GM12892 (cell line): ENCODE measurements around the gene WWC2.
"Not testable (repeated sequence)": the region's sequence is repeated elsewhere in the genome, so short reads cannot be mapped to it uniquely, and the experiment has no call there.

Experiments used
- DNase-seq: peaks from one replicate; pipeline ENCODE4 v3.0.0; 2011; ENCODE audit not compliant: insufficient read length
- FAIRE-seq: peaks from 2 replicates; lab custom pipeline; 2011; peaks lifted over from hg19 to GRCh38; lab: Jason Lieb, UNC
- POLR2A ChIP-seq: IDR thresholded peaks from 2 replicates; pipeline ENCODE4 v1.6.1; 2011; ENCODE audit warnings: low read depth, low read length, control low read depth
- POLR2AphosphoS5 ChIP-seq: IDR thresholded peaks from 2 replicates; pipeline ENCODE4 v1.6.1; 2011; ENCODE audit warnings: low read depth, low read length, control low read depth
- TAF1 ChIP-seq: IDR thresholded peaks from 2 replicates; pipeline ENCODE4 v1.6.1; 2011; ENCODE audit warnings: low read depth, mild to moderate bottlenecking, control low read depth, low read length, borderline replicate concordance

WWC2 gene

DNA sequence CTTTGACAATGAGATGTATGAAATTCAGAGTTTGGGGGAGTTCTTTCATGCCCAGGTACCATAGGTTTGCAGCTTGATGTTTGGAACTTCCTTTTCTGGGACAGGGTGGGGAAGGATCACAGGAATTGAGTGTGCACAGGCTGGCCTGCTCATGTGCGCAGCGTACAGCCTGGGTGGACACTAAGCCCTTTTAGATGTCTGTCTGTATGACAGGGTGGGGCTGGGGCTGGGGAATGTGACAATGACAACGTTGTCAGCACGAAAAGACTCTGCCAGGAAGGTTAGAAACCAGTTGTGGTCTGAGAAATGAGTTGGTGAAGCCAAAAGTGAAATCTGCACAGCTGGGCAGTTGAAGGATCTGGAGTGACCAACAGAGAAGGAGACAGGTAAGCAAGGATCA lies 47.4 kb downstream of the WWC2 start:
- TF ChIP-seq POLR2AphosphoS5 = no peak
- TF ChIP-seq TAF1 = no peak
- no peak for TF ChIP-seq POLR2A
- no peak for DNase-seq
- FAIRE-seq = no peak

DNA sequence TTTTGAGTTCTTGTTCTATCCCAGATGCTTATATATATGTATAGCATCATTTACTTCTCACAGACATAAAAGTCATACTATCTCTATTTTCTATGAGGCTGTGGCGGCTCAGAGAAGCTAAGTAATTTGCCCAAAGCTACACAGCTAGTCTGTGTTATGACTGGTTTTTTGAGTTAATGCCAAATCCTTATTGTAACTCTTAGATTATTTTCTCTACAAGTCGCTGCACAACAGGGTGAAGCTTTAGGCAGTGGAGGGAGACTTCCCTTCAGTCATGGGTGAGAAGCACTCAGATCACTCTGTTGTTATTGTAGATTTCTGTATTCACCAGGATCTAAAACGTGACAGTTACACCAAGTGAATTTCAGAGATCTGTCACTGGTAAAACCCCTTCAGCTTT lies 48.1 kb downstream of the WWC2 start:
- DNase-seq (no peak), FAIRE-seq (no peak)
- TF ChIP-seq POLR2AphosphoS5 = no peak
- no peak for TF ChIP-seq POLR2A
- no peak for TF ChIP-seq TAF1

DNA sequence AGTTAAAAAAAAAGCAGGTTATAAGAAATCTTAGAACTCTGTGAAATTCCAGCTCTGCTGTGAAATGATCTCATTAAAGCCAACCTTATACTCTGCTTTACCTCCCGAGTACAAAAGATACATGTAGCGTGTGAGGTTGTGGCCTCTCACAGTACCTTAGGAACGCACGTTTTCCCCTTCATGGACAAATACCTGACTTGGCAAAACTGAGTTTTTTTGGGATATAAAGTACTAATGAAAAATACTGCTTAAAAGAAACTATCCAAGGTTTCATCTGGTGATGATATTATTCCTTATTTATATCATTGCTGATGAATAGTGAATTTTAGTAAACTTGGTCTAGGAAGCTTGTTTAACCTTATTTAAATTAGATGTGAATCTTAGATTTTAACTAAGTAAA lies 48.9 kb downstream of the WWC2 start:
- no peak for DNase-seq
- FAIRE-seq = no peak
- TF ChIP-seq POLR2AphosphoS5 = no peak
- TF ChIP-seq POLR2A = no peak
- no peak for TF ChIP-seq TAF1

DNA sequence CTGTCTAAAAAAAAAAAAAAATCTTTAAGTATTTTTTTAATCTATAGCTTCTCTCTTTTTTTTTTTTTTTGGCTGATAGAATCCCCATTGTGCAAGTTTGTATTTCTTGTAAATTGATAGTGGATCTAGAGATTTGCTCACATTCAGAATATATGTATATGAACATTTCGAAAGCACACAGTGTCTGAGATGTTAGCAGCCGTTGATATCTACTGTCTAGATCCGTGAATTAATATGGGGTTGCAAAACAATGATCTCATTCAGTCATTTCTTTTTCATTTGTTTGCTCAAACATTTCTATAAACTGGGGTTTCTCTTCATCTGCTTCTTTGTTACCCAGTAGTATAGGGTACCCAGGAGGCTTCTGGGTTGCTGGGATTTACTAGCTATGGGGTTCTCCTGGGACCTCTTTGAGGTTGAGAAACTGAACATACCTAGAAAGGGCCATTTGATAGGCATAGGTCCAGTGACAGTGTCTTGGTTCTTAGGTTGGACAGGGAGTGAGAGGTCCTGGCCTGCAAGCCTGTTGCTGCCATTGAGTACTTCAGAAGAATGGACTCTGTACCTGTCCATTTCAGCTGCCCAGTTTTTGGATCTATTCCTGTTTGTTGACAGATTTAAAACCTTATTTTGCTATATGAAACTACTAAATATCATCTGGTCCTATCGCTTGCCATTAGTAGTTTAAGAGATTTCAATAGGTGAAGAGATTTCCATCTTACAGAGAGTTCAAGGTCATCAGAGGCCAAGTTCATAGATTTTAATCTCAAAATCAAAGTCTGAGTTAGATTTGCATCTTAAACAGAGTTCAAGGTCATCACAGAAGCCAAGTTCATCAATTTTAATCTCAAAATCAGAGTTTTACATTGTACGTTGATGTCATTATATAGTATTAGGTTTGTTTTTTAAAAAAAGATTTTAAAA lies 50.8 kb downstream of the WWC2 start:
- DNase-seq (no peak), FAIRE-seq (no peak)
- no peak for TF ChIP-seq TAF1
- no peak for TF ChIP-seq POLR2A
- TF ChIP-seq POLR2AphosphoS5 = no peak

DNA sequence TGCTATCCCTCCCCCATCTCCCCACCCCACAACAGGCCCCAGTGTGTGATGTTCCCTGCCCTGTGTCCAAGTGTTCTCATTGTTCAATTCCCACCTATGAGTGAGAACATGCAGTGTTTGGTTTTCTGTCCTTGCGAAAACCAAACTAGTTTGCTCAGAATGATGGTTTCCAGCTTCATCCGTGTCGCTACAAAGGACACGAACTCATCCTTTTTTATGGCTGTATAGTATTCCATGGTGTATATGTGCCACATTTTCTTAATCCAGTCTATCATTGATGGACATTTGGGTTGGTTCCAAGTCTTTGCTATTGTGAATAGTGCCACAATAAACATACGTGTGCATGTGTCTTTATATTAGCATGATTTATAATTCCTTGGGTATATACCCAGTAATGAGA lies 51.6 kb downstream of the WWC2 start:
- not testable (repeated sequence) for FAIRE-seq, DNase-seq

DNA sequence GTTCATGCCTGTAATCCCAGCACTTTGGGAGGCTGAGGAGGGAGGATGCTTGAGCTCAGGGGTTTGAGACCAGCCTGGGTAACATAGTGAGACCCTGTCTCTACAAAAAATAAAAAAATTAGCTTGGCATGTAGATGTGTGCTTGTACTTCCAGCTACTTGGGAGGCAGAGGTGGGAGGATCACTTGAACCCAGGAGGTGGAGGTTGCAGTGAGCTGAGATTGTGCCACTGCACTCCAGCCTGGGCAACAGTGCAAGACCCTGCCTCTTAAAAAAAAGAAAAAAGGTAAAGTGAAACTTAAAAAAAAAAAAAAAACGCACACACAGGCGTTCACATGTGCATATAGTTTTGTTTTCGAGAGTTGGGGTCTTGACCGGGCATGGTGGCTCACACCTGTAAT lies 53.2 kb downstream of the WWC2 start:
- DNase-seq, FAIRE-seq: not testable (repeated sequence)

DNA sequence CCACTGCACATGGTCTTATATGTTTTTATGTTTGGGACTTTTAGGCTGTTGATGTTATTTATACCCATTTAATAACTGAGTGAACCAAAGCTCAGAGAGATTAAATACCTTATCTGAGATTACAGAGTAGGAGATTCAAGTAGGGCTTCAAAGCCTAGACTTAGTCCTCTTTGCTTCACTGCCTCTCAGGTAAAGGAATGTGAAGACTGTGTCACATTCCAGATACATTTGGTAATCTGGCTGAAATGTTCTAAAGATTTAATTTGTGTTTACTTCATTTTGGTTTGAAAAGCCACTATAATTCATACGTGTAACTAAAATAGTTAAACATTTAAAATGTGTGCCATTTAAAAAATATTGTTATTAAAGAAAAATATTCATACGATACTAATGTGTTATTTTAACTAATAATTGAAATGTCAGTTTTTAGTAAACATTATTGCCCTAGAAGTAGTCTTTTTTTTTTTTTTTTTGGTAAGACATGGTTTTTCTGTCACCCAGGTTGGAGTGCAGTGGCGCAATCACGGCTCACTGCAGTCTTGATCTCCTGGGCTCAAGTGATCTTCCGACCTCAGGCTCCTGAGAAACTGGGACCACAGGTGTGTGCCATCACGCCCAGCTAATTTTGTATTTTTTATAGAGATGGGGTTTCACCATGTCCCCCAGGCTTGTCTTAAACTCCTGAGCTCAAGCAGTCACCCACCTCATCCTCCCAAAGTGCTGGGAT lies 54.3 kb downstream of the WWC2 start:
- FAIRE-seq = no peak
- TF ChIP-seq TAF1 = no peak
- no peak for TF ChIP-seq POLR2AphosphoS5
- no peak for TF ChIP-seq POLR2A

DNA sequence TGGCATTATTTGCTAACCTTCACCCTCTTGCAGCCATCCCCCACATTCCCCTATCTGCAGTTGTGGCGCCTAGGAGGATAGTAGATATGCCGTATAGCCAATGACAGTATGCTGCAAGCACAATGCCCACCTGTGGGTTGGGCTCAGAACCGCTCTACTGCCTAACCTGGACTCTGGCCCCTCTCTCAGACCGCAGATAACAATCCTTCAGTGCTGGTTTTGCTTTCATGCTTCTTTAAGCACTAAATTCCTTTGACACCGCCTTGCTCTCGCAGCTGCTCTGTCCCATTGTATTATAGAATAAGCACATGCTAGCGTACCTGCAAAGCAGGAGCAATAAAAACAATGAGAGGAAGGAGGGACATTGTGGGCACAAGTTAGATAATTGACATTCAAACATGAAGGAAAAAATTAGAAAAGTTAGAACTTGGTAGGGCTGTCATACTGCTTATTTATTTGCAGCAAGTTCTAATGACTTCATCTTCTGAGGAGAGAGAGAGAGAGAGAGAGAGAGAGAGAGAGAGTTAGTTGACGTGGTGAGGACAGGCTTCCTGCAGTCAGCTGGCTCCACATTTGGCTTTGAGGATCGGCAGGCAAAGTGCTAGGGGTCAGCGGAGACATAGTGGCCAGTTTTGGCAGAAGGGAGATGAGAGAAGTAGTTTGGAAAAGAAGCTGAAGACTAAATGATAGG lies 55.8 kb downstream of the WWC2 start:
- DNase-seq (no peak), FAIRE-seq (no peak)
- TF ChIP-seq TAF1 (no peak), POLR2AphosphoS5 (no peak), POLR2A (no peak)

More for the DNA sequence above, 54.3 kb downstream of the WWC2 start:
- DNase-seq = no peak

DNA sequence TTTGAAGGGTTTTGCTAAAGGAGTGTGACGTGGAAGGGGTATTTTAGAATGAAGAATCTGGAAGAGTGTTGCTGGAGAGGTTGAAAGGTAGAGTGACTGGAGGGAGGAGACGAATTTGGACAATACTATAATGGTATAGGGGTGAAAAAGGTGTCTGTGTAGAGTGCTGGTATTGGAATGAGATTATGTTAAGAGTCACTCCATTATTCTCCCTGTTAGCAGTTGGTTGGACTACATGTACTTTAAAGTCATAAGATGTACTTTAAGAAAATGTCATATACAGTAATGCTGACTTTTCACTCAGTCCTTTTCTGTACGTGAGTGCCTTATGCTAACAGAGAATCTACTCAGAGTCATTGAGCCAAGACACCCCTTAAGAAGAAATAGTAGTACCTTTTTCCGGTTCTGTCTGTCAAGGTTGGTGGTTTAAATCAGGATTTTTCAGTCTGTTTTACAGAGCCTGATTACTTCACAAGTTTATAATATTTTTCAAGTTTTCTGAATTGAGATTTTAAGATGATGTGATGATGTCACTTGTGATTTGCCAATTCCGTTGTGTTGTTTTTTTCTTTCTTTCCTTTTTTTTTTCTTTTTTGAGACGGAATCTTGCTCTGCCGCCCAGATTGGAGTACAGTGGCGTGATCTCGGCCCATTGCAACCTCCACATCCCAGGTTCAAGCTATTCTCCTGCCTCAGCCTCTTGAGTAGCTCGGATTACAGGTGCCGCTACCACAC lies 56.6 kb downstream of the WWC2 start:
- DNase-seq (no peak), FAIRE-seq (no peak)
- TF ChIP-seq POLR2A = no peak
- TF ChIP-seq POLR2AphosphoS5 = no peak
- TF ChIP-seq TAF1 = no peak

DNA sequence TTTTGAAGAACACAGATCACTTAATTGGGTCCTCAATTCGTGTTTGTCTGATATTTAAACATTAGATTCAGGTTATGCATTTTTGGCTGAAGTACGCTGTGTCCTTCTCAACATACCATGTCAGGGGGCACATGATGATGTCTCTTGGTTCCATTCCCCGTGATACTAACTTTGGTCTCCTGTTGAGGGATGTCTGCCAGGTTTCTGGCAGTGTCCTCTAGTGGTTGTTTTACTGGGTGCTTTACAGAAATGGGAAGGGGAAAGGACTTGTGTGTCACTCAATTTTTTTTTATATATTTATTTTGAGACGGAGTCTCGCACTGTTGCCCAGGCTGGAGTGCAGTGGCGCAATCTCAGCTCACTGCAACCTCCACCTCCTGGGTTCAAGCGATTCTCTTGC lies 58.2 kb downstream of the WWC2 start:
- TF ChIP-seq POLR2AphosphoS5 (no peak), TAF1 (no peak), POLR2A (no peak)
- DNase-seq (no peak), FAIRE-seq (no peak)

DNA sequence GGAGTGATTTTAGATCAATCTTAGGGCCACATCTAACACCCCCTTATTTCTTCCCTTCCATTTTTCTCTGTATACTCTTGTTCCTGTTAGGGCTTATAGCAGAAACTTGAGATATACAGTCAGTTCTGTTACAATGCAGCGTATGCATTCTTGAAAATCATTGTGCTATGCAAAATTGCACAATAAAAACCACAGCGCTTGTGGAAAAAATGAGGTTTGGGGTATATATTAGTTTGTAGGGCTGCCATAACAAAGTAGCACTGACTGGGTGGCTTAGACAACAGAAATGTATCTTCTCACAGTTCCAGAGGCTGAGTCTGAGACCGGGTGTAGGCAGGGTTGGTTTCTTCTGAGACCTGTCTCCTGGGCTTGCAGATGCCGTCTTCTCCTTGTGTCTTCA lies 59.0 kb downstream of the WWC2 start:
- TF ChIP-seq POLR2AphosphoS5 = no peak
- TF ChIP-seq POLR2A = no peak
- no peak for TF ChIP-seq TAF1
- no peak for DNase-seq
- FAIRE-seq = no peak
